CD4-positive, alpha-beta T cell treated with Interleukin-10 for 1 hour (primary cell): Measurements from ENCODE around the gene ZNF277.
"Not testable (repeated sequence)": the region's sequence is repeated elsewhere in the genome, so short reads cannot be mapped to it uniquely, and the experiment has no call there.

ENCODE experiments used
- DNase-seq: peaks from one replicate; pipeline ENCODE4 v3.0.0-alpha.2; 2020

Gene ZNF277

GRCh38 chr7:112298543-112299100, 92.1 kb downstream of the ZNF277 start:
- no peak for DNase-seq

- DNase-seq: no peak
These were observed 93.6 kb downstream of the ZNF277 start for GRCh38 chr7:112300072-112300471.

GRCh38 chr7:112300831-112301407, 94.4 kb downstream of the ZNF277 start:
- no peak for DNase-seq

- DNase-seq: no peak
These were observed 96.1 kb downstream of the ZNF277 start for GRCh38 chr7:112302566-112302965.

GRCh38 chr7:112306903-112307302, 100.4 kb downstream of the ZNF277 start:
- DNase-seq: no peak

DNA sequence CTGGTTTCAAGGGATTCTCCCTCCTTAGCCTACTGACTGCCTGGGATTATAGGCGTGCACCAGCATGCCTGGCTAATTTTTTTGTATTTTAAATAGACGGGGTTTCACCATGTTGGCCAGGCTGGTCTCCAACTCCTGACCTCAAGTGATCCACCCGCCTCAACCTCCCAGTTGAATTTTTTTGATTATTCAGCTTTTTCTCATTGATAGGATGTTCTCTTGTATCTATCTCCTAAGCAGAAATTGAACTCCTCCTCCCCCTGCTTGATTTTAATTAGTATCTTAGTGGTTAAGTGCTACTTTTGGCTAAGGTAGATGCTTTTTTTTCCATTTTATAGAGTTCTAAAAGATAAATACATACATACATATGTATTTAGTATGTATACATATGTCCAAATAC, 101.0 kb downstream of the ZNF277 start:
- DNase-seq: no peak

GRCh38 chr7:112308974-112309373, 102.5 kb downstream of the ZNF277 start:
- no peak for DNase-seq

DNA sequence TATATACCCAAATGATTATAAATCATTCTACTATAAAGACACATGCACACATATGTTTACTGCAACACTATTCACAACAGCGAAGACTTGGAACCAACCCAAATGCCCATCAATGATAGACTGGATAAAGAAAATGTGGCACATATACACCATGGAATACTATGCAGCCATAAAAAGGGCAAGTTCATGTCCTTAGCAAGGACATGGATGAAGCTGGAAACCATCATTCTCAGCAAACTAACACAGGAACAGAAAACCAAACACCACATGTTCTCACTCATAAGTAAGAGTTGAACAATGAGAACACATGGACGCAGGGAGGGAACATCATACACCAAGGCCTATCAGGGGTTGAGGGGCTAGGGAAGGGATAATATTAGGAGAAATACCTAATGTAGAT, 110.3 kb downstream of the ZNF277 start:
- DNase-seq: not testable (repeated sequence)

GRCh38 chr7:112322070-112322469, 115.6 kb downstream of the ZNF277 start:
- no peak for DNase-seq

GRCh38 chr7:112327566-112327965, 121.1 kb downstream of the ZNF277 start:
- DNase-seq: no peak

DNA sequence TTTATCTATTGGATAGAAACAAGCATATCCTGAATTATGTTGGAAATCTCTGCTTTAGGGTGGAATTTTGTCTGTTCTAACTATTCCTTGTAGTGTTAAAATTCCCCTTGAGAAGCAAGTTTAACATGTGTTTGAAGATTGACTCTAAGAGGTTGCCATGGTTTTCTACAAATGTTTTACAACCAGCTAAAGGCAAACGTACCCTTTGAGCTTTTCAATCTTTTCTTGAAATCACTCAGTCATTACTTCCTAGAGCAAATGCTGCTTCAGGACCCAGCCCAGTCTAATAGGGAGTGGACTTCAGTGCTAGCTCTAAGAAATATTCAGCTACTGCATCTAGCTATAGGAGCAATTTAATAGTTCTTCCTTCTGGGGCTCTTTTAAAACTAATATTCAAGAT, 125.0 kb downstream of the ZNF277 start:
- no peak for DNase-seq

GRCh38 chr7:112334366-112334765, 127.9 kb downstream of the ZNF277 start:
- no peak for DNase-seq

DNA sequence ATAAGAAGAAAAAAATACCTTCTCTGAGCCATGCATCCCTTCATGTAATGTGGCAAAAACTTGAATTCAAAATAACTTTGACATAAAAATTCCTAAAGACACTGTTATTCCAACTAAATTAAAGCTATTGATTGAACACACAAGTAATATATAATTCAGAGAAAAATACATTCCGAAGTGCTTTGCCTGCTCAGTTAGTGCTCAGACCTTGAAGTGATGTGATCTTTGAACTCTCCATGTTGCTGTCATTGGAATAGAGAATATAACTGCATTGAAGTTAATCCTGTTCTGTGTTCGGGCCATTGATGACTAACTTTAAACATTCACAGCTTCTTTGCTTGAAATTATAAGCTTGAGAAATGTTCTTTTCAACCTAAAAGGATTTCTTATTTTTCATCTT, 129.8 kb downstream of the ZNF277 start:
- no peak for DNase-seq

DNA sequence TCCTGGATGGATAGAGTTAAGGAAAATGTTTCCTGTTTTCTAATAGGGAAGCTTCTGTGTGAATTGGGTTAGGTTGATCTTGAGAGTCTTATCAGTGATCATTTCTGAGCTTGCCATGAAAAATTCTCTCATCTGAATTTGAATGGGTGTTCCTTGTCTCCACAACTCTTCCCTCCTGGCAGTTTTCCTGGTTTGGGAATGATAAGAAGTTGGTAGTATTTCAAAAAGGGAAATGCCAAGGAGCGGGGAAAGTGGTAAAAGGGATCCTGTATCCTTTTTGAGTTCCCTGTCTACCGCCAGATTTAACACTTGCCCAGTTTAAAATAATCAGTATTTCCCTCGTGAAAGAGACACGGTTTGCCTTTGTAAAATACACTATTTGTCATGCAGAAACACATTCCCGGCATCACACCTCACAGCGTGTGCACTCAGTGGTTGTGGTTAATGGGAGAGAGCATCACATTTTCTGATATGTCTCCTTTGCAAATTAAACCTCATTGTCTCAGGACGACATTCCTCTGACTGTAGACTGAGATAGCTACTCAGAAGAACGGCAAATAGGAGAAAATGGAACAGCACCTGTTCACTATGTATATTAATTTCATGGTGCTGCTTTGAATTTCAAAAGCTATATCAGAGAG, 130.6 kb downstream of the ZNF277 start:
- no peak for DNase-seq

GRCh38 chr7:112337892-112338291, 131.4 kb downstream of the ZNF277 start:
- DNase-seq: no peak

- no peak for DNase-seq
These were observed 132.3 kb downstream of the ZNF277 start for GRCh38 chr7:112338786-112339185.

DNA sequence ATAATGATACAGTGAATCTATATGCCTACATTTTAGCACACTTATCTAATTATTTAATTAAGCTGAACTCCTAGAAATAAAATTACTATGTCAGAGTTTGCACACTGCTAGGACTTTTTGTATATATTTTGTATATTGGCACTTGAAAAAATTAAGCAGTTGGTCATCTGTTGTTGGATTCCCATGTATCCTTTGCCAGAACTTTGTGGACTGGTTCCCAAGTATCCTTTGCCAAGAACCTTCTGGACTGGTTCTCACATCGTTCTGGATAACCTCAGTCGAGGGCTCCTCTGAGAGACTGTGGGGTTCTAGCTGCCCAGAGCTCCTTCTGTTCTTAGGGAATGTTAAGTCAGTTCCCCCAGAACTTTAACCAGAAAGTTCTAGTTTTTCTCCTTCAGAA, 135.0 kb downstream of the ZNF277 start:
- DNase-seq: no peak

DNA sequence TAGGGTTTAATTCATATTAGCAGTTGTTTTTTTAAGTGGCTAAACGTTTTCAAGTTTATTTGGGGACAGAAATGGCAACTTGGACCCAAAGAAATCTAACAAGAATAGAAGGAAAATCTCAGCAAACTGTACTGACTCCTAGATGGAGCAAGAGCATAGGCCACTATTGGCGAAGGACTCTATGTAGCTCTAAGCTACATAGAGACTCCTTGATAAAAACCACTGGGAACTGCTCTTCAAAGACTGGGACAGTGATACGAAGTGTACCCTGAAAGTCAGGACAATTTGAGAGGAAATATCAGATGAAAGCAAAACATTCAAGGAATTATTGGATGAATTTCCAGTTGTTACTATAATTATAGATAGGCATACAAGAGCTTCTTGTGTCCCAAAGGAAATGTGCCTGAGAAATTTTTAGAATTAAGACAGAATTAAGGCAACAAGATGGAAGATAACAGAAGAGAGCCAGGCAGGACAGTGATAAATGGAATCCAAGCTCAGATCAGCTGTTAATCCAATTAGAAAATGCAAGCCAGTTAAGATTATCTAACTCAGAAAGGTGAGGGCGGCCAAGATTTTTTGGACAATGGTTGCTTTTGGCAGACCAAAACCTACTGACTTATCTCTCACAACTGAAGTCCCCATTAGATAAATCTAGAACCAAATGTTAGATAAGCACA, 140.0 kb downstream of the ZNF277 start:
- DNase-seq: no peak

- no peak for DNase-seq
These were observed 140.6 kb downstream of the ZNF277 start for GRCh38 chr7:112347088-112347487.

GRCh38 chr7:112350585-112350984, 144.1 kb downstream of the ZNF277 start:
- DNase-seq: no peak

DNA sequence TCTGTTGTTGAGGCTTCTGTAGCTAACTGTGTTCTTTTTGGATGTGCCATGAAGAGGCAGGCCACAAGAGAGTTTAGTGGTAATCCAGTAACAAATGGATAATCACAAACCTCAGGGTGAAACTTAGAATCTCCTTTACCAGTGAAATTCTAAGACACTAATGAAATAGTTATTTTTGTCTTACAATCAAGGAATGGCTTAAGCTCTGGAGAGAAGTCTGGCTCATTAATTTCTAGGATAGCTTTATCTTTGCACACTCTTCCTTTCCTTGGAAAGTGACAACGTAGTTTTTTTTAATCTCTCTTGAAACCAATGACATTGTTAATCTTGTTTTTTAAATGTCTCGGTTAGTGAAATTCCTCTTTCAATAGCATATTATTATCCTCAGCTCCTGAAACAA, 150.1 kb downstream of the ZNF277 start:
- no peak for DNase-seq

DNA sequence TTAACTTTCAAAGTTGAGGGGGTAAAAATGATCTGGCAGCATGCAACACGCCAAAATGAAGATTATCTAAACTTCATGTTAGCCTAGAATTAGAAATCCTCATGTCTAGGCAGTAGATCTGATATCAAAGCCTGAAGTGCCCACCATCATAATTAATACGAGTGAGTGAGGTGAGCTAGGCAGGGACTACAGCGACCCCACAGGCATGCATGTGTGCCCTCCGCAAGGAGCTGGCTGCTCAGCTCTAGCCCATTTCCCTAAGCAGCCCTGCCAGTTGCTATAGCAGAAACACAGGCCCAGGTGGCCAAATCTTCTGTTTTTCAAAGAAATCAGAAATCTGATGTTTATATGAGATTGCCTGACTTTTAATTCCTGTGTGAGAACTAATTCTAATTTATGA, 150.6 kb downstream of the ZNF277 start:
- no peak for DNase-seq

- no peak for DNase-seq
These were observed 152.0 kb downstream of the ZNF277 start for GRCh38 chr7:112358513-112358912.

DNA sequence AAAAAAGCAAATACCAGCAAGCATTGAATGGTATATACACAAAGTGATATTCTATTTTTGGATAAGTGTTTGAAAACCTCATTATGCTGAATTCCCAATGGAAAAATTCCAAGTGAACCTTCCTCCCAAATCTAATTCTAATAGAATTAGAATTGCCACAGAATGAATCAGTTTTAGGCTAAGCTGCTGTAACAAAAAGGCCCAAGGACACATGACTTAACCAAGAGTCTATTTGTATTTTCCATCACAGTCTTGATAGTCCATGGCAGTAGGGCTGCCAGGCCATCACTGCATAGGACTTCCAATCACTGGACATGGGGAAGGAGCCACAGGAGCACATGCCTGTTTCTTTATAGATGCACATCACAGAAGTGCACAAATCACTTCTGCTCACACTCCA, 152.6 kb downstream of the ZNF277 start:
- no peak for DNase-seq
